ENCODE results near the gene IDH2.

DNA sequence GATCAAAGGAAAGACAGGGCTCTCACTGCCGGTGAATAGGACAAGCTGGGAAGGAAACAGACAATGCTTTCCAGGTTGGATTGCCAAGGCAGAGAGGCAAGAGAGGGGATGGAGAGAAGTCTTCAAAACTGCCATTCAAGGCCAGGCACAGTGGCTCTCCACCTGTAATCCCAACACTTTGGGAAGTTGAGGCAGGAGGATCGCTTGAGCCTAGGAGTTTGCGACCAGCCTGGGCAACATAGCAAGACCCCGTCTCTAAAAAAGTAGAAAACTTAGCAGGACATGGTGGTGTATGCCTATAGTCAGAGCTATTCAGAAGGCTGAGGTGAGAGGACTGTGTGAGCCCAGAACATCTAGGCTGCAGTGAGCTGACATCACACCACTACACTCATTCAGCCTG, 43.5 kb upstream of the IDH2 start:
- TF ChIP-seq POLR2A (IDR thresholded peaks at IDR 0.05; ENCODE audit: low read length) (no peak), GATA1 (IDR thresholded peaks at IDR 0.05; ENCODE audit: low read depth, low read length) (no peak)

Measured in erythroblast (primary cell).